CD4-positive, alpha-beta T cell (primary cell): Measurements from ENCODE around the gene NR3C2. TPM values are rescaled to one million over a fixed set of nuclear protein-coding genes. Genes with fewer than 3 reads are reported as not detected.

Source experiments
- ATAC-seq: fragments of 200-7000 bp; cut with Tn5 transposase; one replicate; pipeline ENCODE4 v1.10.0; 2022; ENCODE audit warnings: mild to moderate bottlenecking; ENCODE audit not compliant: poor library complexity
- CTCF ChIA-PET: fragments of 350-600 bp; sonication (Branson Sonifier 250); formaldehyde crosslinking; loops from one replicate; lab custom pipeline; 2021; ENCODE audit warnings: antibody characterized with exemption, inconsistent platforms; lab: Charles Lee
- POLR2A ChIA-PET: fragments of 350-600 bp; sonication (Branson Sonifier 250); formaldehyde crosslinking; loops from one replicate; lab custom pipeline; 2021; ENCODE audit warnings: antibody characterized with exemption, inconsistent platforms; lab: Charles Lee
- DNase-seq, 14 experiments: peaks; one replicate each; pipeline ENCODE4 v3.0.0-alpha.2; 2013 to 2020; ENCODE audit warnings: mixed read lengths in 2 of 14
- H3K27ac ChIP-seq, 2 donors: one replicate each; pipeline versions ENCODE4 v1.5.1 to v1.7.0; 2013; ENCODE audit warnings: low read length in 2 of 2, low read depth in 1 of 2, mild to moderate bottlenecking in 1 of 2
- H3K27me3 ChIP-seq, 2 experiments: 1 replicate in 1 of 2; 2 replicates in 1 of 2; pipeline versions ENCODE4 v1.6.1 to v1.7.0; 2013; ENCODE audit warnings: low read length in 2 of 2, control low read depth in 1 of 2, mild to moderate bottlenecking in 1 of 2, moderate library complexity in 1 of 2; ENCODE audit not compliant: insufficient read depth in 2 of 2, control insufficient read depth in 1 of 2
- H3K36me3 ChIP-seq: one replicate; pipeline ENCODE4 v1.6.1; 2013; ENCODE audit warnings: low read length, control low read depth; ENCODE audit not compliant: insufficient read depth
- H3K4me1 ChIP-seq: one replicate; pipeline ENCODE4 v1.6.1; 2013; ENCODE audit warnings: low read length, control low read depth; ENCODE audit not compliant: insufficient read depth
- H3K4me3 ChIP-seq: one replicate; pipeline ENCODE4 v1.5.1; 2013; ENCODE audit warnings: mild to moderate bottlenecking, low read length, moderate library complexity
- H3K9me3 ChIP-seq, 2 experiments: 1 replicate in 1 of 2; 2 replicates in 1 of 2; pipeline versions ENCODE4 v1.6.1 to v1.7.0; 2013; ENCODE audit warnings: low read length in 2 of 2, mild to moderate bottlenecking in 2 of 2, control low read depth in 1 of 2, moderate library complexity in 1 of 2; ENCODE audit not compliant: control insufficient read depth in 1 of 2, insufficient read depth in 1 of 2
- H3K27ac Mint-ChIP-seq: one replicate; pipeline ENCODE4 v1.8.0; 2020; ENCODE audit warnings: mixed read lengths
- H3K27me3 Mint-ChIP-seq: one replicate; pipeline ENCODE4 v1.8.0; 2021; ENCODE audit warnings: mixed read lengths
- H3K36me3 Mint-ChIP-seq: one replicate; pipeline ENCODE4 v1.8.0; 2021; ENCODE audit warnings: low read depth, mixed read lengths
- H3K4me1 Mint-ChIP-seq: one replicate; pipeline ENCODE4 v1.8.0; 2021; ENCODE audit warnings: low read depth, mixed read lengths
- H3K4me3 Mint-ChIP-seq: one replicate; pipeline ENCODE4 v1.8.0; 2020; ENCODE audit warnings: mild to moderate bottlenecking, mixed read lengths
- H3K9me3 Mint-ChIP-seq: one replicate; pipeline ENCODE4 v1.8.0; 2020; ENCODE audit warnings: mixed read lengths
- CTCF ChIP-seq: fragments of 200-600 bp; IDR thresholded peaks from one replicate; pipeline ENCODE4 v1.8.0; 2022; ENCODE audit warnings: antibody characterized with exemption, mild to moderate bottlenecking
- intact Hi-C, 2 experiments: fragments of 100-400 bp; cut with DNase I in 1 of 2; cut with micrococcal nuclease in 1 of 2; formaldehyde crosslinking; loops; one replicate each; pipeline versions ENCODE4 v1.15.1 to v1.9.0; 2023 to 2025; cut with DNase I, micrococcal nuclease
- total RNA-seq, 174 experiments: library from RNA in 2 of 174; stranded (reverse) in 2 of 174; gene quantifications; one replicate each; pipeline ENCODE4 v1.2.3 and lab custom pipeline; 2021 to 2026

Gene NR3C2
- total RNA-seq, 2 experiments from 2014 or later, result 31.6 to 35.0 TPM

- peaks cover 67% of the 10 kb centered on the region for H3K4me1 Mint-ChIP-seq
- DNase-seq (no peak), ATAC-seq (no peak)
- POLR2A ChIA-PET, result interaction anchor here (1.2 kb wide), 1 partner anchor 157 kb away, joined by 3 read pairs; no protein-coding TSS in a partner anchor
- CTCF ChIA-PET, result no interaction called here
- no peak overlapping the region for H3K27ac ChIP-seq
- no peak overlapping the region for H3K27ac Mint-ChIP-seq
- no peaks in the 10 kb centered on the region for H3K27me3 Mint-ChIP-seq
- H3K4me1 ChIP-seq, result peaks cover 3% of the 10 kb centered on the region
- H3K9me3 Mint-ChIP-seq, result no peaks in the 10 kb centered on the region
- no peak overlapping the region for H3K4me3 Mint-ChIP-seq
- intact Hi-C loops, result loop anchor here in 1 of 2 experiments (10.0 kb wide), 1 partner anchor 159 kb away; the partner anchor contains the start of gene NR3C2
- H3K4me3 ChIP-seq, result no peak overlapping the region
- H3K9me3 ChIP-seq, result no peaks in the 10 kb centered on the region
- no peak for TF ChIP-seq CTCF
- no peaks in the 10 kb centered on the region for H3K27me3 ChIP-seq
- no peaks in the 10 kb centered on the region for H3K36me3 ChIP-seq
- H3K36me3 Mint-ChIP-seq, result no peaks in the 10 kb centered on the region
These were observed 156.2 kb downstream of the NR3C2 start for GRCh38 chr4:148286012-148286411.

- TF ChIP-seq CTCF, result no peak
- no peak for ATAC-seq
These were observed 158.5 kb downstream of the NR3C2 start for GRCh38 chr4:148283665-148284064.

DNA sequence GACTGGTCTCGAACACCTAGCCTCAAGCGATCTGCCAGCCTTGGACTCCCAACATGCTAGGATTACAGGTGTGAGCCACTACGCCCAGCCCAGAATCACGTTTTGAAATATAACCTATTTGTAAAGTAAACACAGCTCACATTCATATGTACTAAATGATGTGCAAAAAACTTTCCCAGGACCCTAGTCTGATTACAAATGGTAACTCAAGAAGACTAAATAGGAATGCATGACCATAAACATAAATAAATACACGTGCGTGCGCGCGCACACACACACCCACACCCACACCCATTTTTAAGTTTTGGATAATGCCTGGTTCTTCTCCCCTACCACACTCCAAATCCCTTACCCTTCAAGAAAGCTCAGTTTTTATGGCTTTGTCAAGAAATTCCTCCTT is 163.9 kb downstream of the NR3C2 start:
- ChIA-PET POLR2A (no interaction called here), CTCF (no interaction called here)
- TF ChIP-seq CTCF, result no peak
- intact Hi-C loops, result no loop called here
- Mint-ChIP-seq H3K4me3 (no peak overlapping the region), H3K27ac (no peak overlapping the region), H3K9me3 (no peaks in the 10 kb centered on the region), H3K4me1 (peaks cover 48% of the 10 kb centered on the region), H3K36me3 (no peaks in the 10 kb centered on the region), H3K27me3 (no peaks in the 10 kb centered on the region)
- Histone ChIP-seq H3K4me1 (peaks cover 3% of the 10 kb centered on the region), H3K4me3 (no peak overlapping the region), H3K36me3 (no peaks in the 10 kb centered on the region), H3K27me3 (no peaks in the 10 kb centered on the region), H3K27ac (no peak overlapping the region), H3K9me3 (no peaks in the 10 kb centered on the region)
- ATAC-seq (no peak), DNase-seq (no peak)

More at GRCh38 chr4:148283665-148284064, 158.5 kb downstream of the NR3C2 start:
- Histone ChIP-seq H3K4me3 (no peak overlapping the region), H3K27me3 (no peaks in the 10 kb centered on the region), H3K9me3 (no peaks in the 10 kb centered on the region), H3K36me3 (no peaks in the 10 kb centered on the region), H3K27ac (no peak overlapping the region), H3K4me1 (peaks cover 3% of the 10 kb centered on the region)
- intact Hi-C loops, result loop anchor here in 1 of 2 experiments (10.0 kb wide), 1 partner anchor 161 kb away; the partner anchor contains the start of gene NR3C2
- Mint-ChIP-seq H3K27me3 (no peaks in the 10 kb centered on the region), H3K36me3 (no peaks in the 10 kb centered on the region), H3K9me3 (no peaks in the 10 kb centered on the region), H3K4me3 (no peak overlapping the region), H3K4me1 (peaks cover 53% of the 10 kb centered on the region), H3K27ac (no peak overlapping the region)
- ChIA-PET POLR2A (no interaction called here), CTCF (no interaction called here)
- DNase-seq, result no peak
